ENCODE measurements around the gene FRYL. TPM values are rescaled to one million over a fixed set of nuclear protein-coding genes. Genes with fewer than 3 reads are reported as not detected.

The FRYL gene
- total RNA-seq, 4 donors from 2014 or later: 62.5 to 119 (median 98.8) TPM

- TF ChIP-seq POLR2A (IDR thresholded peaks at IDR 0.05): no peak
- TF ChIP-seq CTCF (IDR thresholded peaks at IDR 0.05): no peak
- Histone ChIP-seq H3K4me3 (no peak overlapping the region), H3K36me3 (no peaks in the 10 kb centered on the region), H3K27me3 (peaks cover 0 to 47% of the 10 kb centered on the region in 2 donors), H3K9me3 (no peaks in the 10 kb centered on the region), H3K4me1 (peaks cover 0 to 12% of the 10 kb centered on the region in 2 donors), H3K27ac (no peak overlapping the region)
- DNase-seq: no peak
- intact Hi-C loops (cut with DNase I; ENCODE audit: low total_unique reads): no loop called here
These were observed 296.1 kb downstream of the FRYL start for GRCh38 chr4:48483777-48484493.

GRCh38 chr4:48483006-48483776, 296.9 kb downstream of the FRYL start, which contains the start of gene SLC10A4:
TSS of gene SLC10A4 (plus strand) at chr4:48483343. CDS start at chr4:48483562, 219 bp downstream.
- intact Hi-C loops (cut with DNase I; ENCODE audit: low total_unique reads): no loop called here
- DNase-seq: no peak
- Histone ChIP-seq H3K27me3 (peaks cover 0 to 42% of the 10 kb centered on the region in 2 donors), H3K27ac (no peak within 1 kb of the TSS), H3K4me1 (peaks cover 0 to 12% of the 10 kb centered on the region in 2 donors), H3K4me3 (no peak within 1 kb of the TSS), H3K36me3 (no peaks in the 10 kb centered on the region), H3K9me3 (no peaks in the 10 kb centered on the region)
- no peak for TF ChIP-seq POLR2A (IDR thresholded peaks at IDR 0.05)
- TF ChIP-seq CTCF (IDR thresholded peaks at IDR 0.05): no peak

GRCh38 chr4:48481581-48481980, 298.5 kb downstream of the FRYL start:
- H3K36me3 ChIP-seq: no peaks in the 10 kb centered on the region
- TF ChIP-seq POLR2A (IDR thresholded peaks at IDR 0.05): no peak
- TF ChIP-seq CTCF (IDR thresholded peaks at IDR 0.05): no peak
- H3K4me3 ChIP-seq: no peak overlapping the region
- H3K9me3 ChIP-seq: no peaks in the 10 kb centered on the region
- no peak for DNase-seq
- peaks cover 0 to 36% of the 10 kb centered on the region in 2 donors for H3K27me3 ChIP-seq
- peaks cover 0 to 12% of the 10 kb centered on the region in 2 donors for H3K4me1 ChIP-seq
- intact Hi-C loops (cut with DNase I; ENCODE audit: low total_unique reads): no loop called here
- H3K27ac ChIP-seq: no peak overlapping the region

- Histone ChIP-seq H3K27ac (no peak overlapping the region), H3K4me3 (no peak overlapping the region), H3K36me3 (no peaks in the 10 kb centered on the region), H3K9me3 (no peaks in the 10 kb centered on the region), H3K27me3 (peaks cover 0 to 12% of the 10 kb centered on the region in 2 donors), H3K4me1 (peaks cover 0 to 5% of the 10 kb centered on the region in 2 donors)
- intact Hi-C loops (cut with DNase I; ENCODE audit: low total_unique reads): no loop called here
- DNase-seq: no peak
- TF ChIP-seq POLR2A (IDR thresholded peaks at IDR 0.05): no peak
- TF ChIP-seq CTCF (IDR thresholded peaks at IDR 0.05): no peak
These were observed 301.8 kb downstream of the FRYL start for GRCh38 chr4:48478273-48478672.

- H3K36me3 ChIP-seq: no peaks in the 10 kb centered on the region
- intact Hi-C loops (cut with DNase I; ENCODE audit: low total_unique reads): no loop called here
- H3K9me3 ChIP-seq: no peaks in the 10 kb centered on the region
- H3K27ac ChIP-seq: no peak overlapping the region
- DNase-seq: no peak
- TF ChIP-seq CTCF (IDR thresholded peaks at IDR 0.05): no peak
- H3K27me3 ChIP-seq: no peaks in the 10 kb centered on the region
- no peak overlapping the region for H3K4me3 ChIP-seq
- H3K4me1 ChIP-seq: no peaks in the 10 kb centered on the region
These were observed 304.3 kb downstream of the FRYL start for GRCh38 chr4:48475770-48476169.

All from uterus (tissue), 4 donors.